ENCODE data around the gene PRSS27. TPM values are rescaled to one million over a fixed set of nuclear protein-coding genes. Genes with fewer than 3 reads are reported as not detected.

PRSS27 gene
- polyA plus RNA-seq, 1 of the 3 experiments (the other 2 are of a cell fraction) = 7.7 TPM

- TF ChIP-seq, protein P1, sequence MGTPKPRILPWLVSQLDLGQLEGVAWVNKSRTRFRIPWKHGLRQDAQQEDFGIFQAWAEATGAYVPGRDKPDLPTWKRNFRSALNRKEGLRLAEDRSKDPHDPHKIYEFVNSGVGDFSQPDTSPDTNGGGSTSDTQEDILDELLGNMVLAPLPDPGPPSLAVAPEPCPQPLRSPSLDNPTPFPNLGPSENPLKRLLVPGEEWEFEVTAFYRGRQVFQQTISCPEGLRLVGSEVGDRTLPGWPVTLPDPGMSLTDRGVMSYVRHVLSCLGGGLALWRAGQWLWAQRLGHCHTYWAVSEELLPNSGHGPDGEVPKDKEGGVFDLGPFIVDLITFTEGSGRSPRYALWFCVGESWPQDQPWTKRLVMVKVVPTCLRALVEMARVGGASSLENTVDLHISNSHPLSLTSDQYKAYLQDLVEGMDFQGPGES (IDR thresholded peaks at IDR 0.05; ENCODE audit: low read depth, low read length) = no peak
Measured at GRCh38 chr16:2698965-2699750, 20.9 kb downstream of the PRSS27 start (continued).

GRCh38 chr16:2698103-2698870, 21.7 kb downstream of the PRSS27 start:
- ChIA-PET CTCF (no interaction called here), POLR2A (interaction anchor here (1.3 kb wide), 1 partner anchor 16 kb away, joined by 6 read pairs; the partner anchor contains the start of gene KCTD5)
- over 99% methylated on average over 20 of the region's 28 CpGs for WGBS (ENCODE audit: low lambda C conversion rate)
- Histone ChIP-seq H3K9me3 (no peaks in the 10 kb centered on the region), H3K4me2 (no peak overlapping the region), H3F3A (replicated peaks; ENCODE audit: insufficient read depth) (no peaks in the 10 kb centered on the region), H3K27me3 (ENCODE audit: insufficient read depth) (no peaks in the 10 kb centered on the region), H3K79me2 (ENCODE audit: insufficient read depth) (peaks cover 3% of the 10 kb centered on the region; the same call in 1 of the 2 replicates), H3K9me2 (no peaks in the 10 kb centered on the region), H3K9ac (no peak overlapping the region), H2AFZ (ENCODE audit: low read depth) (no peak overlapping the region), H3K4me1 (ENCODE audit: control insufficient read depth in 1 of 2, insufficient read depth in 2 of 2, low read depth in 1 of 2, low read length in 1 of 2) (no peaks in the 10 kb centered on the region), H3K27ac (ENCODE audit: low read depth in 2 of 2, low read length in 1 of 2) (no peak overlapping the region), H3K4me3 (ENCODE audit: low read depth in 2 of 2, low read length in 1 of 2) (no peak overlapping the region), H4K20me1 (ENCODE audit: insufficient read depth) (no peaks in the 10 kb centered on the region), H3K36me3 (replicated peaks in 1 of 2; ENCODE audit: control insufficient read depth in 1 of 2, insufficient read depth in 2 of 2, low read length in 1 of 2) (peaks cover 0 to 59% of the 10 kb centered on the region in 2 experiments)
- DNase-seq = no peak
- TF ChIP-seq USF1 (IDR thresholded peaks at IDR 0.05; ENCODE audit: borderline replicate concordance, low read depth) (no peak), ELF1 (IDR thresholded peaks at IDR 0.05) (no peak), FOXM1 (IDR thresholded peaks at IDR 0.05; ENCODE audit: low read depth) (no peak), FOSL2 (IDR thresholded peaks at IDR 0.05; ENCODE audit: borderline replicate concordance, low read depth) (no peak), TAF1 (IDR thresholded peaks at IDR 0.05; ENCODE audit: borderline replicate concordance, low read depth, low read length) (no peak), MXI1 (IDR thresholded peaks at IDR 0.05; ENCODE audit: low read depth, low read length) (no peak), SMC3 (IDR thresholded peaks at IDR 0.05; ENCODE audit: low read depth, low read length) (no peak), FOXJ3 (CRISPR knock-in tag; IDR thresholded peaks at IDR 0.05) (no peak), TEAD4 (IDR thresholded peaks at IDR 0.05; ENCODE audit: borderline replicate concordance, insufficient read depth) (no peak), TCF12 (IDR thresholded peaks at IDR 0.05) (no peak)
- TF ChIP-seq, protein P2, sequence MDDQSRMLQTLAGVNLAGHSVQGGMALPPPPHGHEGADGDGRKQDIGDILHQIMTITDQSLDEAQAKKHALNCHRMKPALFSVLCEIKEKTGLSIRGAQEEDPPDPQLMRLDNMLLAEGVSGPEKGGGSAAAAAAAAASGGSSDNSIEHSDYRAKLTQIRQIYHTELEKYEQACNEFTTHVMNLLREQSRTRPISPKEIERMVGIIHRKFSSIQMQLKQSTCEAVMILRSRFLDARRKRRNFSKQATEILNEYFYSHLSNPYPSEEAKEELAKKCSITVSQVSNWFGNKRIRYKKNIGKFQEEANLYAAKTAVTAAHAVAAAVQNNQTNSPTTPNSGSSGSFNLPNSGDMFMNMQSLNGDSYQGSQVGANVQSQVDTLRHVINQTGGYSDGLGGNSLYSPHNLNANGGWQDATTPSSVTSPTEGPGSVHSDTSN (IDR thresholded peaks at IDR 0.05) = no peak
- TF ChIP-seq, protein P3, sequence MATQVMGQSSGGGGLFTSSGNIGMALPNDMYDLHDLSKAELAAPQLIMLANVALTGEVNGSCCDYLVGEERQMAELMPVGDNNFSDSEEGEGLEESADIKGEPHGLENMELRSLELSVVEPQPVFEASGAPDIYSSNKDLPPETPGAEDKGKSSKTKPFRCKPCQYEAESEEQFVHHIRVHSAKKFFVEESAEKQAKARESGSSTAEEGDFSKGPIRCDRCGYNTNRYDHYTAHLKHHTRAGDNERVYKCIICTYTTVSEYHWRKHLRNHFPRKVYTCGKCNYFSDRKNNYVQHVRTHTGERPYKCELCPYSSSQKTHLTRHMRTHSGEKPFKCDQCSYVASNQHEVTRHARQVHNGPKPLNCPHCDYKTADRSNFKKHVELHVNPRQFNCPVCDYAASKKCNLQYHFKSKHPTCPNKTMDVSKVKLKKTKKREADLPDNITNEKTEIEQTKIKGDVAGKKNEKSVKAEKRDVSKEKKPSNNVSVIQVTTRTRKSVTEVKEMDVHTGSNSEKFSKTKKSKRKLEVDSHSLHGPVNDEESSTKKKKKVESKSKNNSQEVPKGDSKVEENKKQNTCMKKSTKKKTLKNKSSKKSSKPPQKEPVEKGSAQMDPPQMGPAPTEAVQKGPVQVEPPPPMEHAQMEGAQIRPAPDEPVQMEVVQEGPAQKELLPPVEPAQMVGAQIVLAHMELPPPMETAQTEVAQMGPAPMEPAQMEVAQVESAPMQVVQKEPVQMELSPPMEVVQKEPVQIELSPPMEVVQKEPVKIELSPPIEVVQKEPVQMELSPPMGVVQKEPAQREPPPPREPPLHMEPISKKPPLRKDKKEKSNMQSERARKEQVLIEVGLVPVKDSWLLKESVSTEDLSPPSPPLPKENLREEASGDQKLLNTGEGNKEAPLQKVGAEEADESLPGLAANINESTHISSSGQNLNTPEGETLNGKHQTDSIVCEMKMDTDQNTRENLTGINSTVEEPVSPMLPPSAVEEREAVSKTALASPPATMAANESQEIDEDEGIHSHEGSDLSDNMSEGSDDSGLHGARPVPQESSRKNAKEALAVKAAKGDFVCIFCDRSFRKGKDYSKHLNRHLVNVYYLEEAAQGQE (IDR thresholded peaks at IDR 0.05; ENCODE audit: low read depth, low read length) = no peak
- TF ChIP-seq, protein P4, sequence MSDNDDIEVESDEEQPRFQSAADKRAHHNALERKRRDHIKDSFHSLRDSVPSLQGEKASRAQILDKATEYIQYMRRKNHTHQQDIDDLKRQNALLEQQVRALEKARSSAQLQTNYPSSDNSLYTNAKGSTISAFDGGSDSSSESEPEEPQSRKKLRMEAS (IDR thresholded peaks at IDR 0.05; ENCODE audit: low read depth) = no peak
